ENCODE data around the gene NUDT3. TPM values are rescaled to one million over a fixed set of nuclear protein-coding genes. Genes with fewer than 3 reads are reported as not detected.

NUDT3 gene
- total and polyA plus RNA-seq, 2 experiments from 2014 or later = 12.1 to 31.1 TPM

GRCh38 chr6:34342247-34342646 is 50.2 kb downstream of the NUDT3 start:
- ATAC-seq (no peak), DNase-seq (ENCODE audit: low spot score) (no peak)
- H3K4me1 ChIP-seq (ENCODE audit: insufficient read depth) = peaks cover 7% of the 10 kb centered on the region; the same call in 1 of the 2 replicates
- H3K36me3 Mint-ChIP-seq (ENCODE audit: low read depth) = no peaks in the 10 kb centered on the region
- H3K27ac ChIP-seq (ENCODE audit: low read depth) = no peak overlapping the region
- H3K4me3 Mint-ChIP-seq = no peak overlapping the region
- peaks cover 12% of the 10 kb centered on the region; the same call in 2 of the 3 replicates for H3K4me1 Mint-ChIP-seq
- H3K4me2 ChIP-seq = no peak overlapping the region
- H3K9me2 ChIP-seq (ENCODE audit: insufficient read depth) = no peaks in the 10 kb centered on the region
- peaks cover 11% of the 10 kb centered on the region for H4K20me1 ChIP-seq (replicated peaks; ENCODE audit: insufficient read depth)
- no peaks in the 10 kb centered on the region for H3K9me3 Mint-ChIP-seq
- H3K27me3 ChIP-seq (ENCODE audit: insufficient read depth) = no peaks in the 10 kb centered on the region
- no peaks in the 10 kb centered on the region for H3K27me3 Mint-ChIP-seq (ENCODE audit: insufficient read depth, low read depth, poor library complexity)
- no peak overlapping the region for H3K4me3 ChIP-seq
- no peak for TF ChIP-seq REST (IDR thresholded peaks at IDR 0.05; ENCODE audit: unreplicated experiment)
- no peak for TF ChIP-seq NANOG (IDR thresholded peaks at IDR 0.05; ENCODE audit: borderline replicate concordance)
- TF ChIP-seq, protein P1, sequence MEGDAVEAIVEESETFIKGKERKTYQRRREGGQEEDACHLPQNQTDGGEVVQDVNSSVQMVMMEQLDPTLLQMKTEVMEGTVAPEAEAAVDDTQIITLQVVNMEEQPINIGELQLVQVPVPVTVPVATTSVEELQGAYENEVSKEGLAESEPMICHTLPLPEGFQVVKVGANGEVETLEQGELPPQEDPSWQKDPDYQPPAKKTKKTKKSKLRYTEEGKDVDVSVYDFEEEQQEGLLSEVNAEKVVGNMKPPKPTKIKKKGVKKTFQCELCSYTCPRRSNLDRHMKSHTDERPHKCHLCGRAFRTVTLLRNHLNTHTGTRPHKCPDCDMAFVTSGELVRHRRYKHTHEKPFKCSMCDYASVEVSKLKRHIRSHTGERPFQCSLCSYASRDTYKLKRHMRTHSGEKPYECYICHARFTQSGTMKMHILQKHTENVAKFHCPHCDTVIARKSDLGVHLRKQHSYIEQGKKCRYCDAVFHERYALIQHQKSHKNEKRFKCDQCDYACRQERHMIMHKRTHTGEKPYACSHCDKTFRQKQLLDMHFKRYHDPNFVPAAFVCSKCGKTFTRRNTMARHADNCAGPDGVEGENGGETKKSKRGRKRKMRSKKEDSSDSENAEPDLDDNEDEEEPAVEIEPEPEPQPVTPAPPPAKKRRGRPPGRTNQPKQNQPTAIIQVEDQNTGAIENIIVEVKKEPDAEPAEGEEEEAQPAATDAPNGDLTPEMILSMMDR (conservative IDR thresholded peaks at IDR 0.05; ENCODE audit: low read depth in 2 of 2) = no peak
- no peak for TF ChIP-seq ZNF331 (CRISPR knock-in tag; IDR thresholded peaks at IDR 0.05; ENCODE audit: low read depth)
- H3F3A ChIP-seq (replicated peaks; ENCODE audit: low read depth) = no peaks in the 10 kb centered on the region
- peaks cover 59% of the 10 kb centered on the region for H3K79me2 ChIP-seq (replicated peaks; ENCODE audit: insufficient read depth)
- no peak overlapping the region for H3K27ac Mint-ChIP-seq
- no peaks in the 10 kb centered on the region for H3K36me3 ChIP-seq (ENCODE audit: insufficient read depth)
- H2AFZ ChIP-seq = no peak overlapping the region

GRCh38 chr6:34341481-34341971 is 50.9 kb downstream of the NUDT3 start:
- Mint-ChIP-seq H3K27ac (no peak overlapping the region; the same call in 1 of the 2 replicates), H3K4me3 (no peak overlapping the region), H3K27me3 (ENCODE audit: insufficient read depth, low read depth, poor library complexity) (no peaks in the 10 kb centered on the region), H3K4me1 (peaks cover 14% of the 10 kb centered on the region; the same call in 2 of the 3 replicates), H3K36me3 (ENCODE audit: low read depth) (peaks cover under 1% of the 10 kb centered on the region; the same call in 1 of the 3 replicates), H3K9me3 (no peaks in the 10 kb centered on the region)
- no peak overlapping the region for H3K4me3 ChIP-seq
- H3K4me1 ChIP-seq (ENCODE audit: insufficient read depth) = peaks cover 7% of the 10 kb centered on the region; the same call in 1 of the 2 replicates
- peaks cover 52% of the 10 kb centered on the region for H3K79me2 ChIP-seq (replicated peaks; ENCODE audit: insufficient read depth)
- no peaks in the 10 kb centered on the region for H3K9me2 ChIP-seq (ENCODE audit: insufficient read depth)
- ATAC-seq (no peak), DNase-seq (ENCODE audit: low spot score) (no peak)
- no peaks in the 10 kb centered on the region for H3K27me3 ChIP-seq (ENCODE audit: insufficient read depth)
- no peak overlapping the region for H2AFZ ChIP-seq
- no peak overlapping the region for H3K27ac ChIP-seq (ENCODE audit: low read depth)
- H4K20me1 ChIP-seq (replicated peaks; ENCODE audit: insufficient read depth) = peaks cover 8% of the 10 kb centered on the region
- no peak overlapping the region for H3K4me2 ChIP-seq
- H3K36me3 ChIP-seq (ENCODE audit: insufficient read depth) = no peaks in the 10 kb centered on the region
- H3F3A ChIP-seq (replicated peaks; ENCODE audit: low read depth) = no peaks in the 10 kb centered on the region
- TF ChIP-seq, protein P1 (conservative IDR thresholded peaks at IDR 0.05; ENCODE audit: low read depth in 2 of 2) = no peak
- TF ChIP-seq JUNB (IDR thresholded peaks at IDR 0.05; ENCODE audit: unreplicated experiment) (no peak), POLR2AphosphoS5 (IDR thresholded peaks at IDR 0.05; ENCODE audit: low read depth) (no peak), ZNF114 (CRISPR knock-in tag; IDR thresholded peaks at IDR 0.05) (no peak), EZH2 (IDR thresholded peaks at IDR 0.05; ENCODE audit: low read depth, unreplicated experiment) (no peak)
